MCF 10A (cell line): Measurements from ENCODE around the gene GRIFIN. TPM values are rescaled to one million over a fixed set of nuclear protein-coding genes. Genes with fewer than 3 reads are reported as not detected.
A peak's percentile ranks its signal among the peaks of the same experiment; 100 is the strongest.

Experiments
- BruUV-seq: library from RNA; stranded (reverse); fragments of 400-500 nt; replicated peaks from 2 replicates; lab custom pipeline; 2021; lab: Mats Ljungman, UMichigan
- CTCF ChIA-PET: fragments of 300-600 bp; sonication (Branson Sonifier 250); formaldehyde crosslinking; extraction: SDS; loops from one replicate; lab custom pipeline; 2021; ENCODE audit warnings: antibody characterized with exemption, inconsistent platforms; lab: Yijun Ruan, JAX
- POLR2A ChIA-PET: fragments of 300-600, 350-650 bp; sonication (Branson Sonifier 250); formaldehyde crosslinking; extraction: SDS; loops from one replicate; lab custom pipeline; 2020; ENCODE audit warnings: antibody characterized with exemption, inconsistent platforms; lab: Yijun Ruan, JAX
- DNase-seq: peaks from one replicate; pipeline ENCODE4 v3.0.0-alpha.2; 2018; ENCODE audit not compliant: unreplicated experiment
- H3K27ac Mint-ChIP-seq: one replicate; pipeline ENCODE4 v1.8.0; 2022; ENCODE audit warnings: mild to moderate bottlenecking, low read depth, mixed read lengths; ENCODE audit not compliant: unreplicated experiment
- H3K27me3 Mint-ChIP-seq: one replicate; pipeline ENCODE4 v1.8.0; 2022; ENCODE audit warnings: mixed read lengths; ENCODE audit not compliant: insufficient read depth, unreplicated experiment
- H3K36me3 Mint-ChIP-seq: one replicate; pipeline ENCODE4 v1.8.0; 2022; ENCODE audit warnings: mild to moderate bottlenecking, moderate library complexity, mixed read lengths; ENCODE audit not compliant: insufficient read depth, unreplicated experiment
- H3K4me1 Mint-ChIP-seq: one replicate; pipeline ENCODE4 v1.8.0; 2022; ENCODE audit warnings: mixed read lengths; ENCODE audit not compliant: insufficient read depth, unreplicated experiment
- H3K4me3 Mint-ChIP-seq: one replicate; pipeline ENCODE4 v1.8.0; 2022; ENCODE audit warnings: mild to moderate bottlenecking, moderate library complexity, mixed read lengths; ENCODE audit not compliant: unreplicated experiment
- H3K9me3 Mint-ChIP-seq: one replicate; pipeline ENCODE4 v1.8.0; 2022; ENCODE audit warnings: mixed read lengths; ENCODE audit not compliant: unreplicated experiment
- CTCF ChIP-seq: fragments of 200-600 bp; IDR thresholded peaks from one replicate; pipeline ENCODE4 v1.8.0; 2022; ENCODE audit warnings: antibody characterized with exemption, mild to moderate bottlenecking; ENCODE audit not compliant: unreplicated experiment
- intact Hi-C: fragments of 100-400 bp; cut with micrococcal nuclease; formaldehyde crosslinking; loops from 2 replicates; pipeline ENCODE4 v1.14.1; 2022
- total RNA-seq: library from RNA; stranded (reverse); gene quantifications from 2 replicates; pipeline ENCODE4 v1.2.3, GENCODE V29; 2022

The GRIFIN gene
- total RNA-seq, 1 experiment from 2014 or later = not detected

GRCh38 chr7:2436341-2437104 is 39.7 kb downstream of the GRIFIN start:
- no peak for DNase-seq
- intact Hi-C loops = no loop called here
- Mint-ChIP-seq H3K4me3 (no peak overlapping the region), H3K27me3 (no peaks in the 10 kb centered on the region), H3K4me1 (peaks cover 22% of the 10 kb centered on the region), H3K9me3 (no peaks in the 10 kb centered on the region), H3K27ac (peak overlapping the region; percentile 41), H3K36me3 (peaks cover 20% of the 10 kb centered on the region)
- no TSS peak for BruUV-seq
- TF ChIP-seq CTCF = no peak
- ChIA-PET POLR2A (no interaction called here), CTCF (no interaction called here)

GRCh38 chr7:2435146-2435545 is 41.1 kb downstream of the GRIFIN start:
- no TSS peak for BruUV-seq
- CTCF ChIA-PET = interaction anchor here (0.6 to 1.2 kb wide), 2 partner anchors 35 to 255 kb away, joined by 3 to 4 read pairs; no protein-coding TSS in a partner anchor
- POLR2A ChIA-PET = no interaction called here
- no peak for DNase-seq
- Mint-ChIP-seq H3K4me1 (peaks cover 22% of the 10 kb centered on the region), H3K9me3 (peaks cover 8% of the 10 kb centered on the region), H3K27me3 (no peaks in the 10 kb centered on the region), H3K27ac (no peak overlapping the region), H3K4me3 (no peak overlapping the region), H3K36me3 (peaks cover 20% of the 10 kb centered on the region)
- intact Hi-C loops = no loop called here
- no peak for TF ChIP-seq CTCF

- Mint-ChIP-seq H3K36me3 (peaks cover 17% of the 10 kb centered on the region), H3K4me1 (peaks cover 19% of the 10 kb centered on the region), H3K27ac (no peak overlapping the region), H3K9me3 (peaks cover 8% of the 10 kb centered on the region), H3K4me3 (no peak overlapping the region), H3K27me3 (no peaks in the 10 kb centered on the region)
- no peak for DNase-seq
- no peak for TF ChIP-seq CTCF
- intact Hi-C loops = no loop called here
- ChIA-PET POLR2A (no interaction called here), CTCF (interaction anchor here (1.2 kb wide), 1 partner anchor 17 kb away, joined by 3 read pairs; no protein-coding TSS in a partner anchor)
- no TSS peak for BruUV-seq
Measured at GRCh38 chr7:2433713-2434550, 42.3 kb downstream of the GRIFIN start.
